8988T (cell line): ENCODE data around the gene ARMS2.

Experiments
- DNase-seq: peaks from one replicate; pipeline ENCODE4 v3.0.0; 2011

Gene ARMS2

DNA sequence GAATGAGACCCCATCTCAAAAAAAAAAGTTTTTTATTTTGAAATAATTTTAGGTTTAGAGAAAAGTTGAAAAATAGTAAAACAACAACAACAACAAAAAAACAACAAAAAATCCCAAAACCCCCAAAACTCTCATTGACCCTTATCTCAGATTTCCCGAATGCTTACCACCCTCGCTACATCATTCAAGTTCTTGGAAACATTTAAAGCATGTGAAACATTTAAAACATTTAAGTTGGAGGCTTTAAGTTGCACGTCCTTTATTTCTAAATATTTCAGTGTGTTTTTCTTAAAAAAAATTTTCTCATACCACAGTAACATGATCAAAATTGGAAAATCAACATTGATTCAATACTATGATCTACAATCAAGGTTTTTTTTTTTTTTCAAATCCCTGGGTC, 382 bp upstream of the ARMS2 start:
- DNase-seq, result no peak

DNA sequence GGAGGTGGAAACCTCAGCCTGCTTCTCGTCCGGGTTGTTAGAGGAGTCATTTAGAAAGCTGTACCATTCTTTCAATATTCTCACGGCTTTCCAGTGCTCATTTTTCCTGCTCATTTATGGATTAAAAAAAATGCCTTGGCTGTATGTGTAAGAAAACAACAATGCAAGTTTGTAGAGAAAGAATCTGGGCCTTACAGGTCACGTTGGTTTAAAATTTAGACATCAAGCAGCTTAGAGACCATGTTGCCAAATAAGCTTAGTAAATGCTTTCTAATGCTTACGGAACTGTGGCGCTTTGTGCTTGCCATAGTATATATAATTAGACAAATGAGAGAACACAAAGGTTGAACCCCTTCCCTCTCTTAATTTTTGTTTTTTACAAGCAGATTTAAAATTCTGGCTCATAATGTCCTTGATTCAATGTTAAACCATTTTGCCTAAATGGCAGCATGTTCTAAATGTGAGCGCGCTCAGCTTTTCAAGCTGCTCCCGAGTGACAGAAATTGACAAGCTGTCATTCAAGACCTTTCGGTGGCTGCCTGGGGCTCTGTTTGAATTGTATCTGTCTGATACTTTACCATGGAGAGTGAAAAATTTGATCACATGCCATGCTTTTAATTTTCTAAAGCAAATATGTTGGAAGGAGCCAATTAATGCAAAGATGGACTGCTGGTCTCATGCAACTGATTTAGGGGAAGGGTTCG, 1.1 kb downstream of the ARMS2 start:
- no peak for DNase-seq

DNA sequence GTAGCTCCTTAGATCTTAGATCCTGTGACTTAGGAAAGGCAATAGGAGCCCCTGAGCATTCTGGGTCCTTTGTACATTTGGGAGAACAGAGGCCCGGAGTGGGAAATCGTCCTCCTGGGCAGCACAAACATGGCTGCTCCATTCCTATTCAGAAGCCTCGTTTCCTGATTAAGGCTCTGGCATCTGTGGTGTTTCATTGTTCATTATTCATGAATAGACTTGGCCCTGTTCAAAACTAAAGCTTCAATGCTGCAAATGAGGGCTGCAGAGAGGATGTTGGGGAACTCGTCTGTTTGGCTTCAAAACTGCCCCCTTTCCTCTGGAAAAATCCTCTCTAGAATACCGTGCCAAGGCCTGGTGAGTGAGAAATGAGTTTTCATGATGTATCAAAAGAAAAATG, 3.5 kb downstream of the ARMS2 start:
- DNase-seq, result no peak

DNA sequence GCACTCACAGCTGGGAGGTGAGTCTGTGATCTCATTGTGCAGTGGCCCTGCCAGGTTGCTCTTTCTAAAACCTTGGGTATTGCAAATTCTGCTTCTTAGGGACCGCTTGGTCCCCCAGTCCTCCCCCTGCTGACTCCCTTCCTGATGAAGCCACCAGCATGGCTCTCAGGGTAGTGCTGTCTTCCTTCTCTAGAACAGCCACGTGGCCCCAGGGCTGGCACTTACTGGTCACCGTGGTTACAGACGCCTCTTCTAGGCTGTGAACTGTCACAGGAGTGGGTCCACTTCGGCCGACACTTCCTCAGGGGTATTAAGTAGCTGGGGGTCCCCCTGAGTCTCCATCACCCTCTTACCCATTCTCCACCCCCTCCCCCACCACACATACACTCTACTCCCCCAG, 4.2 kb downstream of the ARMS2 start:
- DNase-seq, result no peak

DNA sequence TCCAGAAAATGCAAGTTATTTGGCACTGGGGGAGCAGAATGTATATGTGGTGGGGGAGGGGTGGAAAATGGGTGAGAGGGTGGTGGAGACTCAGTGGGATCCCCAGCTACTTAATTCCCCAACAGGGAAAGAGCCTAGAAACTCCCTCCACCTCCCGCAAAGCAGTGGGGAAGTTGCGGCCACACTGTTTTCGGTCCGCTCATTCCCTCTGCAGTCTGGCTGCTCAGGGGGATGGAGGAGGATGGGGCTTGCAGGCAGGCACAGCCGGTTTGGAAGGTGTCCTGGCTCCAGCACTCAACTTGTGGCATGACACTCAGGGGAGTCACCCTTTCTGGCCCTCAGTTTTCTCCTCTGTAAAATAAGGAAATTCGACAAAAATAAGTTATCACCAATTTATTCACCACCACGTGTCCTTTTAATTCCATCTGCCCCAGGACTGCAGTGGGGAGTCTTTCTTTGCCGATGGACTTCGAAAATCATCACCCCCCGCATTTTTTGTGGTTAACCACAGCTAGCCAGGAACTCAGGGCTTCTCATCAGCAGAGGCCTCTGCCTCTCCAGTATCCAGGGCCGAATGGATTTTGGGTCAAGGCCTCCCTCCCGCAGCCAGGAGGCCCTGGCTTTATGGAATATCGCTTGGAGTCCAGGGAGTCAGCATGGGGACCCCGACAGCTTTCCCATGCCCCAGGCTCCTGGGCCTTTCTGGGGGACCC, 5.3 kb downstream of the ARMS2 start:
- no peak for DNase-seq

DNA sequence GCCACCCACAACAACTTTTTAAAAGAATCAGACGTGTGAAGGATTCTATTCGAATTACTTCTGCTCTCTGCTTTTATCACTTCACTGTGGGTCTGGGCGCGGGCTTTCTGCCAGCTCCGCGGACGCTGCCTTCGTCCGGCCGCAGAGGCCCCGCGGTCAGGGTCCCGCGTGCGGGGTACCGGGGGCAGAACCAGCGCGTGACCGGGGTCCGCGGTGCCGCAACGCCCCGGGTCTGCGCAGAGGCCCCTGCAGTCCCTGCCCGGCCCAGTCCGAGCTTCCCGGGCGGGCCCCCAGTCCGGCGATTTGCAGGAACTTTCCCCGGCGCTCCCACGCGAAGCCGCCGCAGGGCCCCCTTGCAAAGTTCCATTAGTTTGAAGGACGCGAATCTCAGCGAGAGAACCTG, 6.4 kb downstream of the ARMS2 start:
- DNase-seq, result no peak

DNA sequence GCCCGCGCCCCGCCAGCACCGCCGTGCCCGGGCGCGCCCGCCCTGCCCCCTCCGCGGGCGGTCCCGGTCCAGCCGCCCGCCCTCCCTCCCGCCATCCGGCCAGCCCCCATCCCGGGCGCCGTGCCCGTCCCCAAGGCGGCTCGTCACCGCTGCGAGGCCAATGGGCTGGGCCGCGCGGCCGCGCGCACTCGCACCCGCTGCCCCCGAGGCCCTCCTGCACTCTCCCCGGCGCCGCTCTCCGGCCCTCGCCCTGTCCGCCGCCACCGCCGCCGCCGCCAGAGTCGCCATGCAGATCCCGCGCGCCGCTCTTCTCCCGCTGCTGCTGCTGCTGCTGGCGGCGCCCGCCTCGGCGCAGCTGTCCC, 6.9 kb downstream of the ARMS2 start, which contains the start of gene HTRA1:
Gene HTRA1 (plus strand): TSS at position 187 of the 362 bp plus-strand sequence. CDS start 100 bp downstream, at position 287.
- DNase-seq, result peak; percentile 71

DNA sequence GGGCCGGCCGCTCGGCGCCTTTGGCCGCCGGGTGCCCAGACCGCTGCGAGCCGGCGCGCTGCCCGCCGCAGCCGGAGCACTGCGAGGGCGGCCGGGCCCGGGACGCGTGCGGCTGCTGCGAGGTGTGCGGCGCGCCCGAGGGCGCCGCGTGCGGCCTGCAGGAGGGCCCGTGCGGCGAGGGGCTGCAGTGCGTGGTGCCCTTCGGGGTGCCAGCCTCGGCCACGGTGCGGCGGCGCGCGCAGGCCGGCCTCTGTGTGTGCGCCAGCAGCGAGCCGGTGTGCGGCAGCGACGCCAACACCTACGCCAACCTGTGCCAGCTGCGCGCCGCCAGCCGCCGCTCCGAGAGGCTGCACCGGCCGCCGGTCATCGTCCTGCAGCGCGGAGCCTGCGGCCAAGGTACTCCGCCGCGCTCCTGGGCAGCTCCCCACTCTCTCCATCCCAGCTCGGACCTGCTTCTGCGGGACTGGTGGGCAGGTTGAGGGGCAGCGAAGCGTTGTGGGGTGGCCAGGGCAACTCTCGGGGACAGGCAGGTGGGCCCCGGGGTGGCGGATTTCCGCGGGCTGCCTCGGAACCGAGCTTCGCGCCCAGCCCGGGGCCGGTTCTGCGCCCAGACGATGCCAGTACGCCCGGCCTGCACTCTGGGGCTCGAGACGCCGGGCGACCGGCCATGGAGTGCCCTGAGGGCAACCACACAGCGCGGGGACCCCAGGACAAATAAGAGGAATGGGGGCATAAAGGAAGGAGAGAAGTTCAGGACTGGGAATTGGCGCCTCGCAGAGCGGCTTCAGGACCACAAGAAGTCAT, 7.5 kb downstream of the ARMS2 start:
- DNase-seq, result no peak

DNA sequence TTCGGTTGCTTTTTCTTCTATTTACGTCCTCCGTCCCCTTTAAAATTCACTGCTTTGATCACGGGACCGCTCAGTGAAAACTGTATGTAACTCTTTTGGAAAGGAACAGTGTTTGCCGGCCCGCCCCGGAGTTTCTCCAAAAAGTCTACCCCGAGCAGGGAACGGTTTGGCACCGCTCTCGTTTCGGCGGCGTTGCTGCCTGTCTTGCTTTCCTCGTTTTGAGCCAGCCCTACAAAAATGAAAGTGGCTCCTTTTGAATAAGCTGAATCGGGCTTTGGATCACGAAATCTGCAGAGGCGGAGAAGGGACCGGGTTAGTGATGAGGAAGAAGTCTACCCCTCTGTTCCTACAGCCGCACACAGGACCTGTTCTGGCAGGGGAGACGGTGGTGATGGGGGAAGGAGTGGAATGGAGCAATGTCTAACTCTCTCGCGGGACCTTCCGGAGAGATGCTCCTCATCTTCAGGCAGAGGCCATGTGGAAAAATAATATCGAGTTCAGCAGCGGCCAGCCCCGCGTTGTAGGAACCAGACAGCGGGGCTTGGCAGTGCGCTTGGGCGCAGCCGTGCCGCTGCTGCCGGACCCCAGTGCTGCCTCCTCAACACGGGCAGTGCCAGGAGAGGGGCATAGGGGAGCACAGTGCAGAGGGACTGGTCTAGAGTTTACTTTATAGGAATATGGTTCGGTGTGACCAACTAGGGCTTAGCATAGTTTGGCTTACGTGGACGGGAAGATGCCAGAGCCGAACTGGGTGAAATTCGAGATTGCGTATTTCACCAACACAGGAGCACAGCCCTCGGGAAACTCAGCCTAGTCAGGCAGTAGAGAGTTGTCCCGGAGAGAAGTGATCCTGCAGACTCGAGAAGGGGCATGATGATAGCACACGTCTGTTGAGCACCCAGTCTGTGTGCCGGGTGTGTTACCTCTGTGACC, 8.3 kb downstream of the ARMS2 start:
- DNase-seq, result no peak

DNA sequence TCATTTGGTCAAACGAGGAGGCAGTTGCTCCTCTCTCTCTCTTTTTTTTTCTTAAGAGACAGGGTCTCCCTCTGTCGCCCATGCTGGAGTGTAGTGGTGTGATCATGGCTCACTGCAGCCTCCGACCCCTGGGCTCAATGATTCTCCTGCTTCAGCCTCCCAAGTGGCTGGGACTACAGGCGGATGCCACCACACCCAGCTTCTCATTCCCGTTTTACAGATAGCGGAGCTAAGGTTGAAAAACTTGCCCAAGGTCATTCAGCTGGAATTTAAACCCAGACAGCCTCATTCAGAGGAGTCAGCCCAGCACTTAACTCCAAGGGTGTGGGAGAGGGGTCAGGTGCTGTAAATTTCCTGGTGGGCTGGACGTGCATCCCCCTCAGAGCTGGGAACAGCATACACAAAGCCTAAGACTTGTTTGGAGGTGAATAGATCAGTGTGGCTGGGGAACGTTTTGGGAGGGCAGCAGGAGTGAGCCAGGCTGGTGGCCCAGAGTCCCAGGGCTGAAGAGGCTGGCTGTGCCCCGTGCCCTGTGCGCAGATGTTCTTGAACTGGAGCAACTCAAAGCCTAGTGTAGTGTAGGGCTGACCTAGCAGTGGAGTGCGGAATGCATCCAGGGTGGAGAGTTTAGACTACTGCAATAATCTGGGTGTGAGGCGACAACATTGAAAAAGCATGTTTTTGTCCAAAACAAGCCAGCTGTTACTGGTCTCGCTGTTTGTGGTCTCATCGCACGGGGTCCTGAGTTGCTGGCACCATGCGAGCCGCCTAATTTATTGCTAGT, 9.2 kb downstream of the ARMS2 start:
- DNase-seq, result no peak

DNA sequence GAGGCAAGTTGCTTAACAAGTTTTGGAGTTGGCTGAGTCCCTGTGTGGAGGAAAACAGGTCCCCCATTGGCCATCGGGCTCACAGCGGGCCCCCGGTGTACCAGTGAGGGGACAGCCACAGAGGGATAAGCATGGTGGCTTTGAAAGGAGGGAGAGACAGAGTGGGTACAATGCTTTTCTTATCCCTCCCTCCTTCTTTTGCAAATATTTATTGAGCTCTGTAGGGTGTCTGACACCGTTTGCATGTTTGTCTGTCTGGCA, 9.7 kb downstream of the ARMS2 start:
- DNase-seq, result no peak

DNA sequence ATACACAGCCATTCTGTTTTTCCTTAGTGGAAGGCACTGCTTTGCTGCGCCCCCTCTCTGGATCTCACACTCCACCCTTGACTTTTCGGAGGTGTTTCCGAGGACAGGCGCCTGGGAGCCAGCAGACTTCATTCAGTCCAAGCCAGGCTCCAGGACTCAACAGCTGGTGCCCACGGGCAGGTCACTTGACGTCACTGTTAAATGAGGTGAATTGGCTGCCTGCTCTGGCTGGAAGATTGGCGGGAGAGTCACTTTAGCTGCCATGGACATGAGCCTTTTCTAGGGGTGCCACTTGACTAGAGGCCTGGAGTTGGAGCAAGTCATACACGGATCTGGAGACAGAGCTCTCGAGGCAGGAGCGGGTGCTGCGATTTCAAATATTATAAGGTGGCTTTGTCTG, 10.1 kb downstream of the ARMS2 start:
- DNase-seq, result no peak

DNA sequence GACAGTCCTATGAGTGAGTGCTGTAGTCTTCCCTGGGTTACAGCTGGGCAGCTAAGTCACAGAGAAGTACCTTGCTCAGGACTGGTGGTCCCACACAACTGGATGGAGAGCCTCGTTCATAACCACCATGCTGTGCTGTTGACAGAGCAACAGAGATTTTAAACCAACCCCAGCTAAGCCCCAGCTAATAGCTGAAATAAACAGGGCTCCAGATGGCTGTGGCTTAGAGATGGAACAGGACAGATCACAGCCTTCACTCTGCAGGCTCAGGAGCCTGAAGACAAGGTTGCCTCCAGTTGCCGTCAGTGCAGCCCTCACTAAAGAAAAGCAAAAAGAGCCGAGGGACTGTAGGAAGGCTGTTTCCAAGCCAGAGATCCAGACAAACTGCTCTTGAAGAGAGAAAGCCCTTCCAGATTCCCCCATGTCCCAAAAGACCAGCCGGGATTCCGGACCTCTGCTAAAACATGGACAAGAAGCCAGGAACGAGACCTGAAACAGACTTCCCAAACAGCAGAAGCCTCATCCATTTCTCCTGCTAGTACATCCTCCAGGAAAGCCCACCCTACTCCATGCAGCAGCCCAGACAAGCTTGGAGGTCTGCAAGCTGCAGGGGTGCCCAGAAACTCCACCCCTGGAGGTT, 11.1 kb downstream of the ARMS2 start:
- no peak for DNase-seq

DNA sequence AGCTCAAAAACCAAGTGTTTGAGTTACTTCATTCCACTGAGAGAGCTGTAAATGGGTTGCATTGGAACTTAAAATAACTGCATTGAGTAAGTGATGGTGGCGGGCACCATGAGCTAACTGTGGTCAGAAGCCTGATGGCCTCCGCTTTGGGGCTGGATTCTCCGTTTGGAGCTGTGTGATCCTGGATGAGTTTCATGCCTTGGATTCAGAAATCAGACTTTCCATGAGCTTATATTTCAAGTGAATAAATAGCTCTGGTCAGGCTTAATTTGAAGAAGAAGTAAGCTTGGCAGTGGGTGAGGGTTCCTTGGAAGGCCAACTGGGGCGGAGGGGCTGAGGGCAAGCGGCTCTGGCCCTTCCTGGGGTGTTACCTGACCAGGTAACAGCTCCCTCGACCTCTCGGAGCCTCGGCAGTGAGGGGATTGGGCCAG, 12.5 kb downstream of the ARMS2 start:
- DNase-seq, result no peak

DNA sequence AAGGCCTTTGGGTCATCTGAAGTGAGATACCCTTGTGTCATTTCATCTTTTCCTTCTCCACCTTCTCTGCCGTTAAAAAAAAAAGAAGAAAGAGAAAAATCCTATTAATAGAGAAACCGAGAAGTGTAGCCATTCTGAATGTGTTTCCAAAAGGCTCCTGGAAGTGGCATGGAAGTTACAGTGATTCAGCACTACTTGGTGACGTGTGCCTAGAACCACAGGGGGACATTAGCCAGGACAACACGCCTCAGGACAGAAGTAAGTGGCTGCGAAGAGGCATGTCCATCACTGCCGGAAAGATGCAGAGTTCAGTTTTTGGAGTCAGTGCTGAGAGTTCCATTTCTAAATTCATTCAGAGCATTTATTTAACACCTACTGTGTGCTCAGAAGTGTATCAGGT, 13.2 kb downstream of the ARMS2 start:
- DNase-seq, result no peak

DNA sequence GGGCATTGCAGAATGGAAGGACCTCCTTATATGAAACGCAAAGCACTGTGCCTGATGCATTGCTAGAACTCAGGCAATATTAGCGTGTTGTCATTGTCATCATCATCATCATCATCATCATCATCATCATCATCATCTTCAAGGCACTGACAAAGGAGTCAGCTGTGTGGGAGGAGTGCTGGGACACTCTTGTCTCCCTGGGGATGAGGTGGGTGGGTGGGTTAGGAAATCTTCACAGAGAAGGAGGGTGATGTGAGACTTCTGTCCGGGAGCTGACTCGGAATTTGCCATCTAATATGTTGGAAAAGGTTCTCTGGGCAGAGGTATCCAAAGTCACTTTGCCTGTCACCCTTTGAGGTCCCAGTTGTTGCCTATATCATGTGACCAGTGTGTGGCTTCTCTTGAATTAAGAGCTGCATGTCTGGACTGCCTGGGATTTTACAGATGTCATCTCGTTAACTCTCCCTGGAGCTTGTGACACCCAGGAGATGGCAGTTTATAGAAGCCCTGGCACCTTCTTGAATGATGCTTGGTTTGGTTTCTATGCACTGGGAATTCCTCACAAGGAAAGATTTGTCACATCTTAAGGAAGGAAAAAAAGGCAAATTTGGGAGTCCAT, 14.0 kb downstream of the ARMS2 start:
- DNase-seq, result no peak

DNA sequence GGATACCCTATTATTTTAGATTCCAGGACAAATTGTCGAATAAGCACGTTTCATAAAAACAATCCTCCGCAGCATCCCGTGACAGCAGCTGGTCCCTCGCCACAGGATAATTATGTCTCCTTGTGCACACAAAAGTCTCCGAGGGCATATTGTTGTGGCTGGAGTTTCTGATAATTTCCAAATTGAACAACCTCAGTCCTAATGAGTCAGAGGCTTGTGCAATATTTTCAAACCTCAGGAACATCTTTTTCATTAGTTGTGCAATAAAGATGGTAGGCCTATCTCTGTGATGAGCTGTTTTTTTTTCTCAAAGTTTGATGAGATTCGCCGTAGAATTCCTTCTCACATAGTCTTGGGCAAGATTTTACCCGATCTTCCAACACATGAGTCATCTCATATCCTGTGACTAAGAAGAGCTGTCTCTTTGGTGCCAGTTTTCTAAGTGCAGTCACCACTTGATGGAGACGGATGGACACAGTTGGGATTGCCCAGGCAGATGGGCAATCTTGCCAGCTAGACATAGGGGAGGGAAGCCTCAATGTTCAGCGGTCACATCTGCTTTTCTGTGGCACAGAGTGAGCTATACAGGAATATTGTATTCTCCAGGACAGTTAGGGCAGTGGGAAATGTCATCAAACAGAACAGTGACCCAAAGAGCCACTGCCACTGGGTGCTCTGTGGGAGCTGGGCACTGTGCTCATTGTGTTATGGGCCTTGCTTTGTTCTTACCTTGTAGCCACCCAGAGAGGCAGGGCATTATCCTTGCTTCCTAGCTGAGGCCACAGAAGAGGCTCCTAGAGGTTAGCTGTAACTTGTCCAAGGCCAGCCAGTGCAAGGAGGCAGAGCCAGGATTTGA, 14.7 kb downstream of the ARMS2 start:
- peak; percentile 74 for DNase-seq

DNA sequence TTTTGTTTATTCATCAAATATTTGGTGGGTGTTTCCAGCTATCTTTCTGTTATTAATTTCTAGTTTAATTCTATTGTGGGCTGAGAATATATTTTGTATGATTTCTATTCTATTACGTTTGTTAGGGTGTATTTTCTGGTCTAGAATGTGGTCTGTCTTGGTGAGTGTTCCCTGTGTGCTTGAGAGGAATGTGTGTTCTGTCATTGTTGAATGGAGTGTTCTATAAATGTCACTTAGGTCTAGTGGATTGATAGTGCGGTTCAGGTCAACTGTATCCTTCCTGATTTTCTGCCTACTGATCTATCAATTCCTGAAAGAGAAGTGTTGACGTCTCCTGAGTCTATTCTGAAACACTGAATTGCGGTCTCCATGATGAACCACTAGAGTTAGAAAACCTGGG, 15.4 kb downstream of the ARMS2 start:
- no peak for DNase-seq

DNA sequence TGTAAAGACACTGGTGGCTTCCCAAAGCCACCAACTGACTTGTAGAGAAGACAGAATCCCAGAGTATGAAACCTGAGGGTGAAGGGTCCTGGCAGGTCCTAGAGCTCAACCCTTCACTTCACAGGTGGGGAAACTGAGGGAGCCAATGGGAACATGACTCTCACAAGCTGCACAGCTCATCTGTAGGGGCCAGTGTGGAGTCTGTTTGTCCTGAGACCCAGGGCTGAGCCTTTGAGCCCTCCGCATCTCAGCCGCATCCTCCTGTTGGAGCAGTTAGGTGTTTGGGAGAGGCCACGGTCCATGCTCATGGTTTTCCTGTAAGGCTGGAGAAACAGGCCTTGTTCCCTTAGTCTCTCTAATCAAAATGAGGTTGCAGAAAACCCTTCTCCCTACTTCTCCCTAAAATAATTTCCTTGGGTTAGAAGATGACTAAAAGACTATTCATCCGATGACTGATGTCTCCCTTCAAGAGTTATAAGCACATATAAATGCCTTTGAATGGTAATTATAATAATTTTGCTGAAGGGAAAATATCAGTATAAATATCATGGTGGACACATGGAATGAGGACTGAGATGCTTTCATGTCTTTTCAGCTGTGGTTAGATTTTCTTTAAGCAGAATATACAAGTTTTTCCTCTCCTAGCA, 17.2 kb downstream of the ARMS2 start:
- DNase-seq, result no peak

DNA sequence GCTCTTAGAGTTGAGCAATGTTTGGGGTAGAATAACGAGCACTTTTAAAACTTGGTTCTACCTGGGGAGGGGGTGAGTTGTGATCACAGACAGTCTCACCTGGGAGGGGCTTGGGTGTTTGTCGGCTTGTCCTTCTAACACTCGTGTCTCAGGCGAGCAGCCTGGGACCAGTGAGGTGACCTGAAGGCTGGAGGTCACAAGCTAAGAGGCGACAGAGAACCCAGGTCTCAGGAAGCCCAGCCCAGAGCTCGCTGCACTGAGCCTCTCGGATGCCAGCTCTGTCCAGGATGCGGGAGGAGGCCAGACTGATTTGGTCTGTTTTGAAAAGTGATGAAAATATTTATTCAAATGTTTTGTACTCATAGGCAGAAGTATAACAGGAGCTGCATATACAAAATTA, 18.7 kb downstream of the ARMS2 start:
- no peak for DNase-seq
